LHCN-M2 (cell line): Measurements from ENCODE around the gene MARK1. TPM values are rescaled to one million over a fixed set of nuclear protein-coding genes. Genes with fewer than 3 reads are reported as not detected.
"Not testable (repeated sequence)": the region's sequence is repeated elsewhere in the genome, so short reads cannot be mapped to it uniquely, and the experiment has no call there.

Experiments
- DNase-seq: peaks from one replicate; pipeline ENCODE4 v3.0.0-alpha.2; 2012; ENCODE audit warnings: low read depth
- total RNA-seq: library from RNA; depleted of rRNA; stranded (reverse); fragments of >200 nt; gene quantifications from 2 replicates; pipeline ENCODE4 v1.2.3, GENCODE V29; 2014

Gene MARK1
- total RNA-seq, 1 experiment from 2014 or later, result not detected

- DNase-seq, result not testable (repeated sequence)
Observed at GRCh38 chr1:220605651-220606050, 77.7 kb downstream of the MARK1 start.

DNA sequence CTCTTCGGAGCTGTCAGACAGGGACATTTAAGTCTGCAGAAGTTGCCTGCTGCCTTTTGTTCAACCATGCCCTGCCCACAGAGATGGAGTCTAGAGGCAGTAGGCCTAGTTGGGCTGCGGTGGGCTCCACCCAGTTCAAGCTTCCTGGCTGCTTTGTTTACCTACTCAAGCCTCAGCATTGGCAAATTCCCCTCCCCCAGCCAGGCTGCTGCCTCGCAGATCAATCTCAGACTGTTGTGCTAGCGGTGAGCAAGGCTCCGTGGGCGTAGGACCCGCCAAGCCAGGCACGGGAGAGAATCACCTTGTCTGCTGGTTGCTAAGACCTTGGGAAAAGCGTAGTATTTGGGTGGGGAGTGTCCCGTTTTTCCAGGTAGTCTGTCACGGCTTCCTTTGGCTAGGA is 83.2 kb downstream of the MARK1 start:
- DNase-seq, result not testable (repeated sequence)

- no peak for DNase-seq
Observed at GRCh38 chr1:220616836-220617235, 88.9 kb downstream of the MARK1 start.

DNA sequence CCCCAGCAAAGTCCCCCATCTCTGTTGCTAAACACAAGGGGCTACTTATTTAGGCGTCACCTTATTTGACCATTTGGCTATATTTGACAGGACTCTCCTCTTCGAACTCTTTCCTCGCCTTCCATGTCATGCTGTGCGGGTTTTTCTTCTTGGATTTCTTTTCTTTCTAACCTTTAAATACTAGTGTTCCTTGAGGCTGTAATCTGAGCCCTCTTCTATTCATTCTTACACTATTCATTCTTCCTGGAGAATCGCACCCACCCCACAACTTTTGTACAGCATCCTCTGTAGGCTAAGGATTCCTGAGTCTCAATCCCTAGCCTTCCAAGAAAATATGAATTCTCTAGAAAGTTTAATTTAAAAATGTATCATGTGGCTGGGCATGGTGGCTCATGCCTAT is 100.5 kb downstream of the MARK1 start:
- no peak for DNase-seq

DNA sequence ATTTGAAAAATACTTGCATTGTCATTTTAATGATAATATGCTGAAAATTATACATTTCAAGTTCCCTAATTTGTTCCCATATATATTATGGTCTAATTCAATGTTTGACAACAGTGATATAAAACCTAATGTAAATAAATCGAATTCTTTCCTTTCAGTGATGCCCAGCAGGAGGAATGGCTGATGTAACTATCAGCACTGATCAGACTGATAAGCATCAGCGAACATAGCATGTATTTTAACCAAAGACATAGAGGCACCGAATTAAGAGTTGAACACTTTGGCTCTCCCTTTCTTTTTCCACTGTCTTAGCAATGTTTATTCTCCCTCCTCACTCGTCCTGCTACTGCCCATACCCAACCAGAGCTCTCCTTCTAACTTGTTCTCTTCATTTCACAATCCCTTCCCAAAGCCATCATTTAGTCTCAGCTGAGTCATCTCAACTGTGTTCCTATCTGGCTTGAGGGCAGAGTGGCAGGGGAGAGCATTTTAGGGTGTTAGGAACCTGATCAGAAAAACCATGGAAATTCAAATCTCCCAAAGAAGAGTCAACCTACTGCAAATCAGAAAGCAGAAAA is 103.4 kb downstream of the MARK1 start:
- peak; percentile 1 for DNase-seq

DNA sequence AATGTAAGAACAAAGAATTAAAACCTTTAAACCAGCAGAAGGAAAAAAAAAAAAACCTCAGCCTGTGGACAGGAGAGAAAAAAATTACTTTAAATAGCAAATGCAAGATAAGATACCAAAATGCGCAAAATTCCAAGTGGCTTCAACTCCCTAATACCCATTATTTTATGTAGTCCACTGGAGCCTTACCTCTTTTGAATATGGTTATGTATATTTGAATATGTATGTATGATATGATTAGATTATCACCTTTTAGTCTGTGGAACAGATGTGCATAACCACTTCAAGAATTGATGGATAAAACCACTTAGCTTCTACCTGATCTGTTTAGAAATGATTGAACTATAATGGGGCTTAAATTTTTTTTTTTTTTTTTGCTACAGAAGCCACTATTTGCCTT is 109.8 kb downstream of the MARK1 start:
- DNase-seq, result no peak

GRCh38 chr1:220642285-220642684 is 114.3 kb downstream of the MARK1 start:
- no peak for DNase-seq

DNA sequence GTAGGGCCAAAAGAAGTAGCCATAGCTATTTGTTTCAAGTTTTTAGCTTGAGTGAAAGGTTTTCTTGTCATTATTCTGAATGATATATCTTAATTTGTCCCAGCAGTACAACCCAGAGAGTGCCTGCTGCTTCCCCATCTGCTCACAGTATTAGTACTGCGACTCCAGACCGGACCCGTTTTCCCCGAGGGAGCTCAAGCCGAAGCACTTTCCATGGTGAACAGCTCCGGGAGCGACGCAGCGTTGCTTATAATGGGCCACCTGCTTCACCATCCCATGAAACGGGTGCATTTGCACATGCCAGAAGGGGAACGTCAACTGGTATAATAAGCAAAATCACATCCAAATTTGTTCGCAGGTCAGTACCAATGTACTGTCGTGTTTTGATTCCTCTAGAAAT is 125.1 kb downstream of the MARK1 start:
- DNase-seq, result no peak

DNA sequence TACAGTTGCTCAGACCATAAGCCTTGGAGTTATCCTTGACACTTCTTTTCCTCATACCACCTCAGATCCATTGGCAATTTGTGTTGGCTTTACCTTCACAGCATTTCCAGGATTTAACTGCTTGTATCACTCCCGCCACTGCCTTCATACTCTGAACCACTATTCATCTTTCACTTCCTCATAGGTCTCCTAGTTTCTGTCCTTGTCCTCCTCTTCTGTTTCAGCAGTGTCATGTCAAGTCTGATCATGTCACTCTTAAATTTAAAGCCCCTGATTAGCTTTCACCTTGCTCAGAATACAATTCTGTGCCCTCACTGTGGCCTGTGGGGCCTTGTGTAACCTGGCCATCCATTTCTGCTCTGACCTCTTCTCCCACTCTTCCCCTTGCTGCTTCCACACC is 127.6 kb downstream of the MARK1 start:
- no peak for DNase-seq

- DNase-seq, result no peak
Observed at GRCh38 chr1:220655961-220656740, 128.2 kb downstream of the MARK1 start.

GRCh38 chr1:220666349-220666748 is 138.4 kb downstream of the MARK1 start:
- no peak for DNase-seq

GRCh38 chr1:220669005-220669404 is 141.1 kb downstream of the MARK1 start:
- DNase-seq, result no peak

GRCh38 chr1:220670365-220670764 is 142.4 kb downstream of the MARK1 start:
- no peak for DNase-seq

DNA sequence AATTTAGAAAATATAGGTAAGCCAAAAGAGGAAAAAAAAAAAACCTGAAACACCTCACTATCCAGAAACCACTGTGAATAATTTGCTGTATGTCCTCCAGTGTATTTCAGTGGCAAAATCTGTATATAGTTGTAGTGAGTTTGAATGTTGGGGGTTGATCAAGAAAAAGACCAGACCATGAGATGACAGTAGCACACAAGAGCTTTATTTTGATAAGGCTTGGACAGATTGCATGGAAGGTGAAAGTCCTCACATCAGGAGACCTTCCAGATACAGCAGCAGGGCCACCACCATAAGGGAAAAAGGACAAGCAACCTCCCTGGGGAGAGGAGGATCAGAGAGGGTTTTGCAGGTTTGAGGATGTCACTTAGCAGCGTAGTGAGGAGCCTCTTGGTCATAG is 146.0 kb downstream of the MARK1 start:
- no peak for DNase-seq

GRCh38 chr1:220677251-220677650 is 149.3 kb downstream of the MARK1 start:
- no peak for DNase-seq

DNA sequence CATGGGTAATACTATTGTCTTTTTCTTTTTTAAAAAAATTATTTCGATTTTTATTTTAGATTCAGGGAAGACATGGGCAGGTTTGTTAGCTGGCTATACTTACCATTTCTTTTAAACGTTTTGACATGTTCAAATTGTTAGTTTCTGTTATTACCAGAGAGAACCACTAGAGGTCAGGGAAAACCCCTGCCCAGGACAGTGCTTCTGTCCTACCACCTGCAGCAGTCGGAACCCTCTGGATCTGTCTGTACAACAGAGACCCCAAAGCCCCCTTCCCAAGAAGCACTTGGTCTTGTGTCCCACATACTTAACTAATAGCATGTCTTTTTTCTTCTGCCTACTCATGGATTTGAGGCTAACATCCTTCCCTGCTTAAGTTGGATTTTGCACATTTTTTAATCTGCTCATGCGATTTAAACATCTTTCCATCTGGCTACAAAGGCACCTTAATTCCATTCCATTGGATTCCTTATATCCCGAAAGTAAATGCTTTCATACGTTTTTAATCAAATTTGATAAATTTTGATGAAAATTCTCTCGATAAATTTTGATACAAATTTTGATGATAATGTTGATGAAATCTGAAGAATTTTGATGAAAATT is 152.2 kb downstream of the MARK1 start:
- DNase-seq, result peak; percentile 21

GRCh38 chr1:220681220-220681880 is 153.4 kb downstream of the MARK1 start:
- DNase-seq, result no peak

DNA sequence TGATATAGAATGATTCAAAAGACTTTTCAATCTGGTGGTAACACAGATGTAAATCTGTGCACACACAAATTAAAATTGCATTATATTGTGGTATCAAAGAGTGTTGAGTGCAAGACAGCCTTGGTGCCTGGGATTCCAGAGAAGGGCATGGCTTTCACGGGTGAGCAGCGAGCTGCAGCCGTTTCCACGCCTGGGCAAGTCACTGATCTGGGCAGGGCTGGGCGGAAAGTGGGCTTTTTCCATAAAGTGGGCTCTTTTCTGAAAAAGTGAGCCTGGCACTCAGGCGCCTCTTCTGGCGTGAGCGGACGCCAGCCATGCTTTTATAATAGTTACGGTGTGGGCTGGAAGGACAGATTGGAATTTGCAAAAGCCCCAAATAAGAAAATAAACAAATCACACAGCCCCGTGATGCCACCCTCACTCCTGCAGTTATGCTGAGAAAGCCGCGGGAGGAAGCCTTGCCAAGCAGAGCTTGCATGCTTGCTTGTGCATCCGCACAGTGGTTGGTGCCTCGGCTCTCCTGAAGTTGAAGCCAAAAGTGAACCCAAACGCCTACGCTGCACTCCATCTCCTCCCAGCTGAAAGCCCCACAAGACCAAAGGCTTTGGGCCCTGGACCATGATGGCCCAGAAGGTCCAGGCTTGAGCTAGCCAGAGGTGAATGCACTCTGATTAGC is 155.1 kb downstream of the MARK1 start:
- no peak for DNase-seq

DNA sequence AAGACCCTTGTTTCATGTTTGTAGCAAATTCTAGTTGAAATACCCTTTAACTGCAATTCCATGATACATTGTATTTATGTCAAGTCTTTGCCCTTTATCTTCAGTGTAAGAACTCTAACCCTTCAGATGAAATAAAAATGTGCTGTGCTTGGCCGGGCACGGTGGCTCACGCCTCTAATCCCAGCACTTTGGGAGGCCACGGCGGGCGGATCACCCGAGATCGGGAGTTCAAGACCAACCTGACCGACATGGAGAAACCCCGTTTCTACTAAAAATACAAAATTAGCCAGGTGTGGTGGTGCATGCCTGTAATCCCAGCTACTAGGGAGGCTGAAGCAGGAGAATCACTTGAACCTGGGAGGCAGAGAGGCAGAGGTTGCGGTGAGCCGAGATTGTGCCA is 155.8 kb downstream of the MARK1 start:
- DNase-seq, result not testable (repeated sequence)

- DNase-seq, result no peak
Observed at GRCh38 chr1:220684890-220685289, 157.0 kb downstream of the MARK1 start.

DNA sequence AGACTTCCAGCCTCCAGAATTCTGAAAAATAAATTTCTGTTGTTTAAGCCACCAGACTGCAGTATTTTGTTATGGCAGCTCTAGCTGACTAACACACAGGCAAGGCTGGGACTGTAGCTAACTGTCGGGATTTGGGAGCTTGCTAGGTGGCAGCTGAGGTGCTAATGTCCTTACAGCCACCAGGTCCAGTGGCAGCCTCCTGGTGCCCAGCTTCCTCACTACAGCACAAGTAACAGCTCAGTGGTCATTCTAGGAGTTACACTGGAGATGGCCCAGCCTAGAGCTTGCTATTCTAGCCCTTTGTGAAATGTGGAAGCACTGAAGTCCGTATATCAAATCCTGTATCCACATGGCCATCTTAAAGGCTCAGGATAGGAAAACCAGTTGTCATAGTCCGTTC is 157.9 kb downstream of the MARK1 start:
- no peak for DNase-seq

GRCh38 chr1:220687809-220688208 is 159.9 kb downstream of the MARK1 start:
- no peak for DNase-seq
